Transverse colon (tissue), 4 donors: Measurements from ENCODE around the gene TPH2. TPM values are rescaled to one million over a fixed set of nuclear protein-coding genes. Genes with fewer than 3 reads are reported as not detected.

Experiments
- DNase-seq: peaks from one replicate; pipeline ENCODE4 v3.0.0-alpha.2; 2019
- H3K27ac ChIP-seq, 4 donors: fragments of 200-600 bp; sonication (generic); 2 replicates each; pipeline ENCODE4 v1.5.1; 2016 to 2018; ENCODE audit warnings: inconsistent platforms in 4 of 4
- H3K27me3 ChIP-seq: fragments of 200-600 bp; sonication (generic); 2 replicates; pipeline ENCODE4 v1.5.1; 2017; ENCODE audit warnings: inconsistent platforms
- H3K36me3 ChIP-seq, 4 donors: fragments of 200-600 bp; sonication (generic); 2 replicates each; pipeline ENCODE4 v1.5.1; 2017 to 2019; ENCODE audit warnings: inconsistent platforms in 4 of 4
- H3K4me1 ChIP-seq, 4 donors: fragments of 200-600 bp; sonication (generic); 2 replicates each; pipeline ENCODE4 v1.5.1; 2017 to 2020; ENCODE audit warnings: inconsistent platforms in 4 of 4
- H3K4me3 ChIP-seq, 4 donors: fragments of 200-600 bp; sonication (generic); 1 replicate in 1 of 4; 2 replicates in 3 of 4; pipeline versions ENCODE4 v1.5.1 to v1.6.1; 2017 to 2019; ENCODE audit warnings: inconsistent platforms in 4 of 4
- H3K9me3 ChIP-seq, 2 donors: fragments of 200-600 bp; sonication (generic); 2 replicates each; pipeline ENCODE4 v1.5.1; 2017 to 2019; ENCODE audit warnings: inconsistent platforms in 2 of 2
- CTCF ChIP-seq, 5 experiments: fragments of 200-600 bp in 3 of 5; fragments of 450-650 bp in 2 of 5; sonication (generic) in 3 of 5; IDR thresholded peaks; 1 replicate in 2 of 5; 2 replicates in 3 of 5; pipeline ENCODE4 v1.5.1; 2016 to 2017; ENCODE audit warnings: antibody characterized with exemption in 5 of 5, inconsistent platforms in 3 of 5, mild to moderate bottlenecking in 2 of 5, moderate library complexity in 1 of 5
- EP300 ChIP-seq: sonication (generic); formaldehyde crosslinking; IDR thresholded peaks from one replicate; pipeline ENCODE4 v1.6.1; 2017; ENCODE audit warnings: antibody characterized with exemption, low read depth
- POLR2A ChIP-seq: fragments of 450-650 bp; IDR thresholded peaks from one replicate; pipeline ENCODE4 v1.6.1; 2016; ENCODE audit warnings: antibody characterized with exemption, mild to moderate bottlenecking, moderate library complexity
- POLR2AphosphoS5 ChIP-seq, 3 donors: sonication (generic); formaldehyde crosslinking; IDR thresholded peaks; one replicate each; pipeline ENCODE4 v1.6.1; 2016; ENCODE audit warnings: antibody characterized with exemption in 3 of 3
- WGBS, 2 donors: methylation state at CpG; one replicate each; pipeline ENCODE4 v1.1.5; 2018; ENCODE audit warnings: low coverage in 1 of 2; 5-methylcytosine and 5-hydroxymethylcytosine counted together
- in situ Hi-C, 4 donors: fragments of 200-750 bp; cut with MboI; loops; one replicate each; pipeline versions ENCODE4 v1.15.0 to v1.15.1; 2017; ENCODE audit warnings: low sequenced_read_pairs in 3 of 4, low pct_ligation_motif_present in 1 of 4, low pct_unique_long_range_greater_than_20kb in 1 of 4
- intact Hi-C: fragments of 100-400 bp; cut with DNase I; formaldehyde crosslinking; loops from one replicate; pipeline ENCODE4 v1.15.1; 2023; ENCODE audit warnings: low total_unique reads
- total RNA-seq, 4 donors: library from RNA; depleted of rRNA; stranded (reverse); fragments of >200 nt; gene quantifications; one replicate each; pipeline ENCODE4 v1.1.0, GENCODE V29; 2016

TPH2 gene
- not detected for total RNA-seq

GRCh38 chr12:71938728-71939385, at the start of gene TPH2:
TPH2 (plus strand) TSS chr12:71938845; CDS start chr12:71938987, 142 bp downstream.
- no peaks in the 10 kb centered on the region for H3K9me3 ChIP-seq
- no peak within 1 kb of the TSS for H3K27ac ChIP-seq
- DNase-seq, result peak; percentile 9
- no peaks in the 10 kb centered on the region for H3K4me1 ChIP-seq
- 26 to 63% methylated on average over 6 to 16 of the region's 16 CpGs for WGBS, 2 donors
- in situ Hi-C loops (loop anchor here in 1 of 4 donors (25.0 kb wide), 1 partner anchor 102 kb away; the partner anchor contains the start of gene TBC1D15), intact Hi-C loops (no loop called here)
- no peaks in the 10 kb centered on the region for H3K36me3 ChIP-seq
- no peak within 1 kb of the TSS for H3K4me3 ChIP-seq
- TF ChIP-seq EP300 (no peak), POLR2AphosphoS5 (IDR thresholded peaks at IDR 0.05) (no peak), CTCF (IDR thresholded peaks at IDR 0.05) (peak in 4 of 5 experiments; percentile 12 to 28 (median 22)), POLR2A (no peak)
- peaks cover 57% of the 10 kb centered on the region for H3K27me3 ChIP-seq

- in situ Hi-C loops (no loop called here), intact Hi-C loops (no loop called here)
- DNase-seq, result no peak
- Histone ChIP-seq H3K9me3 (no peaks in the 10 kb centered on the region), H3K27me3 (no peaks in the 10 kb centered on the region), H3K4me1 (no peaks in the 10 kb centered on the region), H3K36me3 (peaks cover 0 to 22% (median 10%) of the 10 kb centered on the region in 4 donors), H3K27ac (no peak overlapping the region), H3K4me3 (no peak overlapping the region)
- no peak for TF ChIP-seq POLR2A
- TF ChIP-seq CTCF (IDR thresholded peaks at IDR 0.05), result no peak
- TF ChIP-seq EP300, result no peak
- no peak for TF ChIP-seq POLR2AphosphoS5 (IDR thresholded peaks at IDR 0.05)
- WGBS, 2 donors, result 94 to 97% methylated on average over 3 of the region's 3 CpGs
Observed at GRCh38 chr12:71890475-71890874, 48.2 kb upstream of the TPH2 start.

DNA sequence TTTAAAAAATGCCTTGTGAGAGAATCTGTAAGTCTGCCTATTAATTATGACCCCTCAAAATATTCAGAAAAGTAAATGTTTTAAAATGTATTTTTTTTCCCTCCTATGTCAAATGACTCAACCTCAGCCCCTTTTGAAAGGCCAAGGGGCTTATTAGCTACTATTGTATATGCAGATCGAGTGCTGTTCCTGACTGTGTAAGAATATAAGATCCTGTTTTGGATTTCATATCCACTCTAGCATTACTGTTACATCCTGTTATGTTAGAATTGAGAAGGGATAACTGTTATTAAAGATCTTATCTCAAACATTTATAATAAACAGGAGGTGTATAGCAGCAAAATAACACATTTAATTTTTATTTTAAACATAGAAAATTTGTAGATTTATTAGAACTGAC, 46.6 kb upstream of the TPH2 start:
- in situ Hi-C loops, result no loop called here
- no peak for TF ChIP-seq POLR2A
- TF ChIP-seq CTCF (IDR thresholded peaks at IDR 0.05), result no peak
- TF ChIP-seq POLR2AphosphoS5 (IDR thresholded peaks at IDR 0.05), result no peak
- no peak for TF ChIP-seq EP300
- WGBS, 2 donors, result 88 to 92% methylated on average over 1 of the region's 1 CpG
- Histone ChIP-seq H3K9me3 (no peaks in the 10 kb centered on the region), H3K4me1 (no peaks in the 10 kb centered on the region), H3K36me3 (peaks cover 0 to 35% (median 16%) of the 10 kb centered on the region in 4 donors), H3K4me3 (no peak overlapping the region), H3K27me3 (no peaks in the 10 kb centered on the region), H3K27ac (no peak overlapping the region)
- DNase-seq, result no peak
- intact Hi-C loops, result no loop called here

GRCh38 chr12:71896205-71896882, 42.3 kb upstream of the TPH2 start:
- no peaks in the 10 kb centered on the region for H3K27me3 ChIP-seq
- 86 to 94% methylated on average over 2 to 3 of the region's 3 CpGs for WGBS, 2 donors
- H3K4me1 ChIP-seq, result no peaks in the 10 kb centered on the region
- intact Hi-C loops, result no loop called here
- no peak overlapping the region for H3K27ac ChIP-seq
- no peak overlapping the region for H3K4me3 ChIP-seq
- no peaks in the 10 kb centered on the region for H3K9me3 ChIP-seq
- in situ Hi-C loops, result no loop called here
- DNase-seq, result no peak
- peaks cover 0 to 63% (median 26%) of the 10 kb centered on the region in 4 donors for H3K36me3 ChIP-seq
- TF ChIP-seq POLR2A (no peak), CTCF (IDR thresholded peaks at IDR 0.05) (no peak), EP300 (no peak), POLR2AphosphoS5 (IDR thresholded peaks at IDR 0.05) (no peak)
